ENCODE data around the gene CBL.
"Not testable (repeated sequence)": the region's sequence is repeated elsewhere in the genome, so short reads cannot be mapped to it uniquely, and the experiment has no call there.

CBL gene

DNA sequence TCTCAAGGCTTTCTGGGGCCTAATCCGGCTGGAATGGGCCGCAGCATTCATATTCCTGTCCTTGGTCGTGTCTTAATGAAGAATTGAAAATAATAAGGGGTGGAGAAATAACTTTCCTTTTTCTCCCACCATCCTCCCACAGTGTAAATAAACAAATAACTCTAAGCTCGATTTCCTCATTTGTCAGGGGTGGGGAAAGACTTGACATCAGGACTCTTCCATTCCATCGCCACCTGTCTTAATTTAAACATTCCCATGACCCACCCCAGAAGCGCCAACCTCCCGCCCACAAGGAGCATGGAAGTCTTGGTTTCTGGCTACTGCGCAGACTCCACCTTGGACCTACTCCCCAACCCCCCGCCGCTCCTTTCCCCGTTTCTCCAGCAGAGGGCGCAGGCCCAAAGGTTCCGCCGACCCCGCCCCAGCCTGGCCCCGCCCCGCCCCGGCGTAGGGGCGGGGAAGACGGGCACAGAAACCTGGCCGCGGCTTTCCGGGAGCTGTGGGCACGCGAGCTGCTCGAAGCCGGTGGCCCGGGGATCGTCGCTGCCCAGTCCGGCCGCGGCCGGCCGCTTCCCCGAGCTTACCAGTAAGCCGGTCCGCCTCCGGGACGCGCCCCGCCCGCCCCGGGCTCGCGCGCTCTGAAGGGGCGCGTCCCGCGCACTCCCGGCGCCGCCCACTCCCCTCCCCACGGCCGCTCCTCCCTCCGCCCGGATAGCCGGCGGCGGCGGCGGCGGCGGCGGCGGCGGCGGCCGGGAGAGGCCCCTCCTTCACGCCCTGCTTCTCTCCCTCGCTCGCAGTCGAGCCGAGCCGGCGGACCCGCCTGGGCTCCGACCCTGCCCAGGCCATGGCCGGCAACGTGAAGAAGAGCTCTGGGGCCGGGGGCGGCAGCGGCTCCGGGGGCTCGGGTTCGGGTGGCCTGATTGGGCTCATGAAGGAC, at the start of gene CBL:
CBL (plus strand) TSS at position 766 of the 937 bp plus-strand sequence; CDS start at position 845, 79 bp downstream.
- DNase-seq, result peak; percentile 97

DNA sequence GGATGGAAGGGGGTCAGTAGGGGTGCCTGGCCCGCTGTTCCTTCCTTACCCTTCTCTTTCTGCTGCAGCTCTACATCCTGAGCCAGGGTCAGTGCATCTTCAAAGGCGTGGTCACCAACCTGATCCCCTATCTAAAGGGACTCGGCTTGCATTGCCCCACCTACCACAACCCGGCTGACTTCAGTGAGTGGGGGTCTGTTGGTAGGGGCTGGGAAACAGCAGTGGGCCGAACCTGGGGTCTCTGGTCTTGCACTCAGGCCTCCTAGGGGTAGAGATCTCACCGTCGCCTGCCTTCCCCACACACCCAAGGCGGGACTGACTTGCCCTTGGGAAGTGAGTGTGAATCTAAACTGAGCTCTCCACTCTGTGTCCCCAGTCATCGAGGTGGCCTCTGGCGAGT, 49.6 kb upstream of the CBL start:
- DNase-seq, result no peak

DNA sequence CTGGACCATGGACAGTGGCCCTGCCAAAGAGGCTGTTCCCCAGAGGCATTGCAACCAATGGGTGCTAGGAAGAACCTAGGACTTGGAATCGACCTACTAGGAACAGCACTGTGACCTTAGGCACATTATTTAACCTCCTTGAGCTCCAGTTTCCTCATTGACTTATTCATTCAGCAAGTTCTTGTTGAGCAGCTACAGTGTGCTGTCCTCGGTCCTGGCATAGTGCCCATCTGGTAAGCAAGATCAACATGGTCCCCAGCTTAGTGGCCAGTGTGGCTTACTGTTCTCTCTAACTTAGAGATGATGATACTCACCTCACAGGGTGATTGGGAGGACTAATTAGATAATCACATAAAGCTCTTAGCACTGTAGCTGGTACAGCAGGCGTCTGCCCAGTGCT, 49.1 kb upstream of the CBL start:
- DNase-seq, result no peak

DNA sequence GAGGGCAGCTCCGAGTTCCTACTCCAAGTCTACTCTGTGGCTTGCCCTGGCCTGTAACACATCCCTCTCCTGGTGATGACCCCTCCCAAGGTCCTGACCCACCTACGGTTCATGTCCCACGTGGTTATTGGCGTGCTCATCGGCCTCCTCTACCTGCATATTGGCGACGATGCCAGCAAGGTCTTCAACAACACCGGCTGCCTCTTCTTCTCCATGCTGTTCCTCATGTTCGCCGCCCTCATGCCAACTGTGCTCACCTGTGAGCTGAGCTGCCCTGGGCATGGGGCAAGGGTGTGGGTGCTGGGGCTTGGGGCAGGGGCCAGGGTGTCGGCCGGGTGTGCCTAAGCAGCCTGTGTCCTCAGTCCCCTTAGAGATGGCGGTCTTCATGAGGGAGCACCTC, 47.7 kb upstream of the CBL start:
- no peak for DNase-seq

DNA sequence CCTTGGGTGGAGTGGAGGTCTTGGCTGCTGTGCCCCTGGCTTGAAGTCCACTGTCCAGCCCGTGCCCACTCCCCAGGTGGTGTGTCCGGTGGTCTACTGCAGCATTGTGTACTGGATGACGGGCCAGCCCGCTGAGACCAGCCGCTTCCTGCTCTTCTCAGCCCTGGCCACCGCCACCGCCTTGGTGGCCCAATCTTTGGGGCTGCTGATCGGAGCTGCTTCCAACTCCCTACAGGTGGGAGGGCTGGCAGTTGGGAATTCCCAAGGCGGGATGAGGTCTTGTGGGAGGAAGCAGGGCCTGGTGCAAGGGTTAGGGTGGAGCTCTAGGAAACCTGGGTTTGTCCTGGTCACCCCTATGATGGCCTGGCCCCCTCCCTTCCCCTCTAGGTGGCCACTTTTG, 46.0 kb upstream of the CBL start:
- no peak for DNase-seq

DNA sequence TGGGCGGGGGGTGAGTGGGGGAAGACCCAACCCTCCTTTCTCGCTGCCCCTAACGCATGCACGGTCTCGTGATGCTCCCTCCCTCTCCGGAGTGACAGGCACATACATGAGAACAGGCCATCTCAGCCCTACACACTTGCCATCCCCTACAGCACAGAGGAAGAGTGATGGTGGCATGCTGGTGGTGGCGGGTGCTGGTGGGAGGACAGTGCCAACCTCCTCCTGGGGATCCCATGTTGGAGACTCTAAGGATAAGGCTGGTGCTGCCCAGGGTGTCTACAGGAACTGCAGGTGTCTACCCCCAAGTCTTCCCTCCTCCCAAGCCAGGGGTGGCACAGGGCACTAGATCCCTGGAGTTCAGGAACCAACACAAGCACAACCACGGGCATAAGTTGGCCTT, 44.3 kb upstream of the CBL start:
- no peak for DNase-seq

DNA sequence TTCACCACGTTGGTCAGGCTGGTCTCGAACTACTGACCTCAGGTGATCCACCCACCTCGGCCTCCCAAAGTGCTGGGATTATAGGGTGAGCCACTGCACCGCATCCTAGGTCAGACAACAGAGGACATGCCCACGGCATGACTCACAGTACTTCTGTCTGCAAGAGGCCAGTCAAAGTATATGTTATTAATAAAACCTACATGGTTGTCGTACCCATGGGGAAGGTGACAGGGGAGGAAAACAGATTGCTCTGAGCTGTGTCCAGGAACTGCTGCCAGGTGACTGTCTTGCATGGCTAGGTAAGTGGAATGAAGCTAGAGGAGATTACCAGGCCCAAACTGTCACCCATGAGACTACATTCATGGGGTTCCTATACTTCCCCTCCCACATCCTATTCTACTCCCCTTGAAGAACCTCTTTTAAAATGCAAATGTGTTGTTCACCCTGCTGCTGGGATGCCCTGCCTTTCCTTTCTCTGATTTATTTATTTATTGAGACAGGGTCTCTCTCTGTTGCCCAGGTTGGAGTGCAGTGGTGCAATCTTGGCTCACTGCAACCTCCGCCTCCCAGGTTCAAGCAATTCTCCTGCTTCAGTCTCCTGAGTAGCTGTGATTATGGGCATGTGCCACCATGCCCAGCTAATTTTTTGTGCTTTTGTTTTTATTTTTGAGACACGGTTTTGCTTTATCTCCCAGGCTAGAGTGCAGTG, 39.6 kb upstream of the CBL start:
- no peak for DNase-seq

DNA sequence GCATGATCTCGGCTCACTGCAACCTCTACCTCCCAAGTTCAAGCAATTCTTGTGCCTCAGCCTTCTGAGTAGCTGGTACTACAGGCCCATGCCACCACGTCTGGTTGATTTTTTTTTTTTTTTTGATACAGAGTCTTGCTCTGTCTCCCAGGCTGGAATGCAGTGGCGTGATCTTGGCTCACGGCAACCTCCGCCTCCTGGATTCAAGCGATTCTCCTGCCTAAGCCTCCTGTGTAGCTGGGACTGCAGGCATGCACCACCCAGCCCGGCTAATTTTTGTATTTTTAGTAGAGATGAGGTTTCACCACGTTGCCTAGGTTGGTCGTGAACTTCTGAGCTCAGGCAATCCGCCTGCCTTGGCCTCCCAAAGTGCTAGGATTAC, 39.1 kb upstream of the CBL start:
- DNase-seq, result not testable (repeated sequence)

DNA sequence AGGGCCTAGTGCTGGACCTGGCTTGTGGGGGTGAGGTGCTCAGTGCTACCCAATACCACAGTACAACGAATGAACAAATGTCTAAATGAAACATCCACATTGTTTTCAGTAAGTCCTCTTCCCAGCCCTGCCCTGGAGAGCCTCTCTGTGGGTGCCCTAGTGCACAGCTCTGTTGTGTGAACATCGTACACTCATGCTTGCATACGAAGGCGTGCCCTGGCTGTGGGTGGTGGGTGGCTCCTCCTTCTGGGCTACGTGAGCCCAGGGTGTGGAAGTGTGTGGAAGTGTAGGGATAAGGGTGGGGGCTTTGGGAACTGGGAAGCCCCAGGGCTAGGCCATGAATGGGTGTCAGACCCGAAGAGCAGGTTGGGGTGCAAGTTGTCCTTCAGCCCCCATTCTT, 38.2 kb upstream of the CBL start:
- DNase-seq, result no peak

DNA sequence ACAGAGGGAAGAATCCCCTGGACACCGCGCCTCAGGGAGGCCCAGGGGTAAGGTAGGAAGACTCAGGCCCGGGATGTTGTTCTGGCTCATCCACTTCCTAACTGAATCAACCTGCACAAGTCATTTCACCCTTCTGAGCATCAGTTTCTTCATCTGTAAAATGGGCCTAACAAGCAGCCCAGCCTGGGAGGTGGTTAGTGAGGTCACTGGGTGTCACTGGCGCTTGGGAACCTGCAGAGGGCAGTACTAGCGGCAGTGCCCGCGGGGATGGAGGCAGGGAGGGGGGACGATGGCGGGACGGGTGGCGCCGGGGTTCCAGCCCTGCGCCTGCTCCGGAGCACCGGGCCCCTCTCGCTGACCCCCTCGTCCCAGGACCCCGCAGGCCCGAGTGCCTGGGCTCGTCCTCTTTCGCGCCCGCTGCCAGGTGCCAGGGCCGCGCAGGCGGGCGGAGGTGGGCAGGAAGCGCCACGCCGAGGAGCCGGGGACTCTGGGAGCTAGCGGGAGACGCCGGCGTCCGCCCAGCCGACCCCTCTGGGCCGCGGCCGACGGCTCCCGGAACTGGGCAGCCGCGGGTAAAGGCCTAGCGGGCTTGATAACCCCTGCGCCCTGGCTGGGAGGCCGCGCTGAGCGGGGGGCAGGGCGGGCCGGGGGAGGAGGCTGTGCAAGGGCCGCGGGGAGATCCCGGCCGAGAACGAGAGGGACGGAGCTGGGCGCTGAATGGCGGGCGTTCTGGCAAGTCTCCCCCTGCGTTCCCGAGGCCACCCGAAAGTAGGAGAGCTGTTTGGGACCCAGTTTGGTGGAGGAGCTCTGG, 37.5 kb upstream of the CBL start, which contains the start of gene NLRX1:
NLRX1 (plus strand) TSS at position 255 of the 811 bp plus-strand sequence. CDS start 2,679 bp downstream, outside the sequence.
- no peak for DNase-seq

DNA sequence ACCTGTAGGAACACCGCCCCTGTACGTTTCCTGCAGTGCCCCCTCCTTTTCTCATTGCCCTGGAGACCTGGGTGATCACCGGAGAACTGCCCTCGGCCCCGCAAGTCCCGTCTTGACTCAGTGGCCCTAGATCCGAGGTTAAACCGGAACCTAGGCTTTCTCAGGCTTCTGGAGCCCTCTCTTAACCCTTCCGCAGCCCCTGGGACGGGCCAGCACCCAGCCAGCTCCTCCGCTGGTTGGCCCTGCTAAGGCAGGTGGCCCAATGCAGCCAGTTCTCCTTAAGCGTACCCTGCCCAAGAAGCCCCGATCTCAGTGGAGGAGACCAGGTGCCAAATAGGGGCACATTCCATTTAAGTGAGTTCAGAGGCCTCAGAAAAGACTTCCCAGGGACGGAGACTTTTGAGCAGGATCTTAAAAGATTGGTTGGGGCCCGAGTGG, 36.8 kb upstream of the CBL start:
- DNase-seq, result no peak

DNA sequence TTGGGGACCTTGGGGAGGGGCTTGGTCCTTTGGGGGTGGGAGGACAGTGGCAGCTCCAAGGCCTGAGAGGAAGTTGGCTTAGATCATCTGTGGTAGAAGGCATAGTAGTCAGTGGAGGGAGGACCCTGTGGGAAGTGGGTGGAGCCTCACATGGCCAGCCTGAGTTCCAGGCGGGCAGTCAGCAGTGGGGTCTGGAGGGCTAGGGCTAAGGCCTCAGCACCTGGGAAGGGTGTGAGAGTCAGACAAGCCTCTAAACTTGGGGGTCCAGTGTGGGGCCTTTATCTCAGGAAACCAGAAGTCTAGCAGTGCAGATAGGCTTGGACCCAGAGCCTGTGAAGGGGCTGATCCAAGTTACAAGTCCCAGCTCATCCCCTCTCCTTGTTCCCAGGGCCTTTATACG, 33.6 kb upstream of the CBL start:
- DNase-seq, result no peak

DNA sequence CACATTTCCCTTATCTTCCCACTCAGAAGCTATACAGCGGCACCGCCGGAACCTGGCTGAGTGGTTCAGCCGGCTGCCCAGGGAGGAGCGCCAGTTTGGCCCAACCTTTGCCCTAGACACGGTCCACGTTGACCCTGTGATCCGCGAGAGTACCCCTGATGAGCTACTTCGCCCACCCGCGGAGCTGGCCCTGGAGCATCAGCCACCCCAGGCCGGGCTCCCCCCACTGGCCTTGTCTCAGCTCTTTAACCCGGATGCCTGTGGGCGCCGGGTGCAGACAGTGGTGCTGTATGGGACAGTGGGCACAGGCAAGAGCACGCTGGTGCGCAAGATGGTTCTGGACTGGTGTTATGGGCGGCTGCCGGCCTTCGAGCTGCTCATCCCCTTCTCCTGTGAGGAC, 32.7 kb upstream of the CBL start:
- no peak for DNase-seq

DNA sequence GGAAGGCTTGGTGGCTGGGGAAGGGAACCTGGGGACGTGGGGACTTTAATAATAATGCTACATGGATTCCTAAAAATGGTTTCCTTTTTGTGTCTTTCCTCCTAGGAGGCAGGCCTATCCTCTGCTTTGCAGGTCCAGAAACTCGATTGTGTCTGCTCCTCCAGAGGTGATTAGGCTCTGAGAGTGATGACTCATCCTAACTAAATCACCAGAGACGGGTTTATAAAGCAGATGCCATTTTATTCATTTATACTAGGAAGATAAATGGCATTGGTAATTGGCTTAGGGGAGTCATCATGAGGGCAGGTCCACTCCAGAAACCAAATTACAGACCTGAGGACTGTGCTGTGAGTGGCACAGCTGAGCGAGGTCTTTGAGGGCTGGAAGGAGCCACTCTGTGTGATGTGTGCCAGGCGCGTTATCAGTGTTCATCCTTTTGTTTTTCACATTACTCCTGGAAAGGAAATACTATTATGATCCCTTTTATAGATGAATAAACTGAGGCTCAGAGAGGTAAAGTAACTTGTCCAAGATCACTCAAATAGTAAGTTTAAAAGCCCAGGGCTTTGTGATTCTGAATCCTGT, 30.6 kb upstream of the CBL start:
- DNase-seq, result no peak

DNA sequence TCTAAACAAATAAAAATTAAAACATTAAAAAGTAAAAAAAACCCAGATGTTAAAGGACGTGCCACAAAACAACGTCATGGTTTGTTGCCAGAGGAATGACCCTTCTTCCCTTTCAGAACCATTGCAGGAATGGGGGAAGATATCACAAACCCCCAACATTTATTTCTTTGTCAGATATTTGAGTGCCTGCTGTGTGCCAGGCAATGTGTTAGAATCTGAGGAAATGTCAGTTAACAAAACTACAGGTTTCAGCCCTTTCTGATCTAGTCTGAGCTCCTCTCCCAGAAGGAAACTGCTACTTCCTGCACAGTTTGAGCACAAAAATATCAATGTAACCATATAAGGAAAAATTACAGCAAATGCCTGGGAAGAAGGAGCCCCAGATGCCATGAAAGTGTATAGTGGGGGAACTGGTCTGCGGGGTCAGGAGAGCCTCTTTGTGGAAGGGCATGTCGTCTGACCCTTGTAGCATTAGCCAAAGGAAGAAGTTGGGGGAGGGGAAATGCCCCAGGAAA, 27.9 kb upstream of the CBL start:
- no peak for DNase-seq

DNA sequence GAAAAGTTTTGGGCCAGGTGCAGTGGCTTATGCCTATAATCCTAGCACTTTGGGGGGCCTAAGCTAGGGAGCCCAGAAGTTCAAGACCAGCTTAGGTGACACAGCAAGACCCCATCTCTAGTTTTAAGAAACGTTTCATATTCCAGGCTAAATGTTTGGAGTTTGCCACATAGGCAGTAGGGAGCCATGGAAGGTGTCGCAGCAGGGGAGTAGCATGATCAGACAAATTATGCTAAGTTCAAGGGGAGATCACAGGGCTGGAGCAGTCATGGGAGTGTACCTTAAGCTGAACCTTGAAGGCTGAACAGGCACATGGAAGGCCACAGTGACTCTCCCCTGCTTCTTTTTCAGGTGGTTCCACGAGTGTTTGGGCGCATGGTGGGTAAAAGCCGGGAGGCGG, 26.8 kb upstream of the CBL start:
- no peak for DNase-seq

DNA sequence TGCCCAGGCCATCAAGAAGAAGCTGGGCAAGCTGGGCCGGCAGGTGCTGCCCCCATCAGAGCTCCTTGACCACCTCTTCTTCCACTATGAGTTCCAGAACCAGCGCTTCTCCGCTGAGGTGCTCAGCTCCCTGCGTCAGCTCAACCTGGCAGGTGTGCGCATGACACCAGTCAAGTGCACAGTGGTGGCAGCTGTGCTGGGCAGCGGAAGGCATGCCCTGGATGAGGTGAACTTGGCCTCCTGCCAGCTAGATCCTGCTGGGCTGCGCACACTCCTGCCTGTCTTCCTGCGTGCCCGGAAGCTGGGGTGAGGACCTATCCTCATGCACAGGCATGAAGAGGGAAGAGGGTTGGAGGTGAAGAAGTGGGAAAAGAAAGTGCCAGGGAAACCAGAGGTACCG, 26.2 kb upstream of the CBL start:
- peak; percentile 99 for DNase-seq

DNA sequence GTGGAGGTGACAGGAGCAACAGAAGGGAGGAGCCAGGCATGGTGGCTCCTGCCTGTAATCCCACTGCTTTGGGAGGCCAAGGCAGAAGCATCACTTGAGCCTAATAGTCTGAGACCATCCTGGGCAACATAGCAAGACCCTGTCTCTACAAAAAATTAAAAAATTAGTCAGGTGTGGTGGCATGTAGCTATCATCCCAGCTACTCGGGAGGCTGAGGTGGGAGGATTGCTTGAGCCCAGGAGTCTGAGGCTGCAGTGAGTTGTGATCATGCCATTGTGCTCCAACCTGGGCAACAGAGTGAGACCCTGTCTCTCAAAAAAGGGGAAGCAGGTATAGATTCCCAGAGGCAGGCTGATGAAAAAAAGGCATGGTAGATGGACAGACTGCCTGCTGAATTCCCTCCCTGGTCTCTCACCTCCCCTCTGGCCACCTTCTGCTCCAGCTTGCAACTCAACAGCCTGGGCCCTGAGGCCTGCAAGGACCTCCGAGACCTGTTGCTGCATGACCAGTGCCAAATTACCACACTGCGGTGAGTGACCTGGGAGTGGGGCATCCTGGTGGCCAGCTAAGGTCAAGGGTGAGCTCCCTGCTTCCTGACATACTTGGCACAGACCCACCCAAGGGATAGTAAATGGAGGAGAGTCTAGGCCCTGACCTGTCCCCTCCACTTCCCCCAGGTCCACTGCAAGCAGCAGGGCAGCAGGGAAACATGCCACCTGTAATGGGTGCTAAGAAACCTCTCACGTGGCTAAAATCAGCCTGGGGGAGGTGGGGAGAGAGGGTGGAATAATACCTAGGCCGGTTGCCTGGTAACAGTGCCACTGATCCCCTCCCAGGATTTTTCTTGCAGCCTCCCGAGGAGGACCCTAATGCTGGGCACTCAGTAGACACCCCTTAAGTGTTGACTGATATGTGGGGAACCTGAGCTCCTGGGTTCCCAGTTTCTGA, 25.1 kb upstream of the CBL start:
- no peak for DNase-seq

DNA sequence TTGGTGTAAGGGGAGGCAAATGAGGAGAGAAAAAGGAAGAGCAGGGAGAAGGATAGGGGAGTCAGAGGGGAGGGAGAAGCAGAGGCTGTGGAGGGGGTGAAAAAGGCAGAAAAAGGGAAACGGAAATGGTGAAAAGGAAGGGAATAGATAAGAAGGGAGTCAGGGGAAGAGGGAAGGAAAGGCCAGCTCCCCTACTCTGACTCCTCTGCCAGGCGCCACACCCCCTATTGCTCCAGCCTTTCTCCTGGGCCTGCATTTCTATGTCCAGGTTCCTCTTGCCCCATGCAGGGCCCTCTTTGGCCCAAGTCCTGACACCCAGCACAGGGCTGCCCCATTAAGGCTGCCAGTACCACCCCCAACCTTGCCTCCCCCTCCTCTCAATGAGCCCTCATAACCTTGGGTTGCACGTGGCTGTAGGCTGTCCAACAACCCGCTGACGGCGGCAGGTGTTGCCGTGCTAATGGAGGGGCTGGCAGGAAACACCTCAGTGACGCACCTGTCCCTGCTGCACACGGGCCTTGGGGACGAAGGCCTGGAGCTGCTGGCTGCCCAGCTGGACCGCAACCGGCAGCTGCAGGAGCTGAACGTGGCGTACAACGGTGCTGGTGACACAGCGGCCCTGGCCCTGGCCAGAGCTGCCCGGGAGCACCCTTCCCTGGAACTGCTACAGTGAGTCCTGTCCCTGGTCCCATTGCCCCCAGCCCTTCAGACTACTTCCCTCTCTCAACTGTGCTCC, 24.3 kb upstream of the CBL start:
- DNase-seq, result peak; percentile 64

DNA sequence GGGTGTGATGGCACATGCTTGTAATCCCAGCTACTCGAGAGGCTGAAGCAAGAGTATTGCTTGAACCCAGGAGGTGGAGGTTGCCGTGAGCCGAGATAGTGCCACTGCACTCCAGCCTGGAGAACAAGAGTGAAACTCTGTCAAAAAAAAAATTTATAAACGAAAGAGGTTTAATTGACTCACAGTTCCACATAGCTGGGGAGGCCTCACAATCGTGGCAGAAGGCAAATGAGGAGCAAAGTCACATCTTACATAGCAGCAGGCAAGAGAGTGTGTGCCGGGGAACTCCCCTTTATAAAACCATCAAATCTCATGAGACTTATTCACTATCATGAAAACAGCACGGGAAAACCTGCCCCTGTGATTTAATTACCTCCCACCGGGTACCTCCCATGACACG, 21.7 kb upstream of the CBL start:
- not testable (repeated sequence) for DNase-seq
